Stimulated activated CD4-positive, alpha-beta T cell treated with anti-CD3 and anti-CD28 coated beads, Interleukin-2, amount 100 ng/mL, for 24 hours (primary cell): ENCODE results near the gene AHNAK.
"Not testable (repeated sequence)": the region's sequence is repeated elsewhere in the genome, so short reads cannot be mapped to it uniquely, and the experiment has no call there.

Experiments used
- DNase-seq, 2 donors: peaks; one replicate each; pipeline ENCODE4 v3.0.0-alpha.2; 2020

The AHNAK gene

GRCh38 chr11:62401811-62402210, 144.8 kb downstream of the AHNAK start:
- no peak for DNase-seq

DNA sequence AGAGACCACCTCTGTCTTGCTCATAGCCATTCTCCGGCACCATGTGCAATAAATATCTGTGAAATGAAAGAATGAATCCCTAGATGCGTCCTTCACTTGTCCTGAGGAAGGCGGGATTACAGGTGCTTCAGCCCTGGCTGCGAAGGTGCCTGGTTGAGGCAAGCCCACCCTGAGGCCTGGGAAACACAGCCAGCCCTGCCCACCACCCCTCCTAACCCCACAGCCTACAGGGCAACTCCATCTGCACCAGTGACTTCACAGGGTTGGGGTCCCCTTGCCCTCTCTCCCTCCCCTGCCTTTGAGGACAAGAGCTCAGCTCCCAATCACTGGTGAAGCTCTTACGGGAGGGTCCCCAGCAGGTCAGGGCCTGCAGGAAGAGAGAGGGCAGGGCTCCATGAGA, 145.2 kb downstream of the AHNAK start:
- DNase-seq = no peak

- DNase-seq = no peak
Observed at GRCh38 chr11:62400760-62401159, 145.8 kb downstream of the AHNAK start.

GRCh38 chr11:62400281-62400680, 146.3 kb downstream of the AHNAK start:
- no peak for DNase-seq

- DNase-seq = no peak
Observed at GRCh38 chr11:62399878-62400266, 146.7 kb downstream of the AHNAK start.

- DNase-seq = no peak
Observed at GRCh38 chr11:62399172-62399877, 147.3 kb downstream of the AHNAK start.

GRCh38 chr11:62398011-62398994, 148.3 kb downstream of the AHNAK start:
- no peak for DNase-seq

GRCh38 chr11:62395885-62396551, 150.6 kb downstream of the AHNAK start:
- no peak for DNase-seq

GRCh38 chr11:62394825-62395538, 151.6 kb downstream of the AHNAK start:
- DNase-seq = peak; percentile 23 to 52

DNA sequence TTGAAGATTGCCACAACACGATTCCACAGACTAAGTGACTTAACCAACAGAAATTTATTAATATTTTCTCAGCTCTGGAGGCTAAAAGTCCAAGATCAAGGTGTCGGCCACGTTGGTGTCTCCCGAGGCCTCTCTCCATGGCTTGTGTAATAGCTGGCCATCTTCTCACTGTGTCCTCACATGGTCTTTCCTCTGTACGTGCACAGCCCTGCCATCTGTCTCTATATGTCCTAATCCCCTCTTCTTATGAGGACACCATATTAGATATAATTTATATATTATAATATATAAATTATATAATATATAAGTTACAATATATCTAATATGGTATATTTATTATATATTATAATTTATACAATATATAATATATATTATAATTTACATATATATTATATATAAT, 152.9 kb downstream of the AHNAK start:
- no peak for DNase-seq

GRCh38 chr11:62393061-62393611, 153.5 kb downstream of the AHNAK start:
- DNase-seq = no peak

GRCh38 chr11:62392506-62392905, 154.1 kb downstream of the AHNAK start:
- DNase-seq = no peak

- no peak for DNase-seq
Observed at GRCh38 chr11:62391642-62392425, 154.8 kb downstream of the AHNAK start.

- no peak for DNase-seq
Observed at GRCh38 chr11:62390722-62391121, 155.9 kb downstream of the AHNAK start.

- DNase-seq = no peak
Observed at GRCh38 chr11:62390237-62390636, 156.4 kb downstream of the AHNAK start.

- no peak for DNase-seq
Observed at GRCh38 chr11:62388999-62389398, 157.6 kb downstream of the AHNAK start.

GRCh38 chr11:62387381-62387780, 159.2 kb downstream of the AHNAK start:
- no peak for DNase-seq

- DNase-seq = not testable (repeated sequence)
Observed at GRCh38 chr11:62386083-62386482, 160.5 kb downstream of the AHNAK start.

- DNase-seq = no peak
Observed at GRCh38 chr11:62383822-62384221, 162.8 kb downstream of the AHNAK start.
